ENCODE results near the gene NCAM1.

The NCAM1 gene

GRCh38 chr11:113247221-113247620 lies 286.0 kb downstream of the NCAM1 start:
- Histone ChIP-seq H3K27me3 (ENCODE audit: insufficient read depth, poor library complexity, severe bottlenecking) (peaks cover 9% of the 10 kb centered on the region), H3K27ac (replicated peaks) (no peak overlapping the region), H3K4me3 (replicated peaks; ENCODE audit: insufficient read depth, low read length) (no peak overlapping the region)
- no peak for TF ChIP-seq CTCF (IDR thresholded peaks at IDR 0.05; ENCODE audit: insufficient read depth, low read length)
- no peak for TF ChIP-seq SPI1 (IDR thresholded peaks at IDR 0.05; ENCODE audit: borderline replicate concordance, low read depth)
- TF ChIP-seq POLR2AphosphoS5 (IDR thresholded peaks at IDR 0.05; ENCODE audit: low read depth), result no peak
- no peak for TF ChIP-seq GABPA (IDR thresholded peaks at IDR 0.05; ENCODE audit: low read depth)
- TF ChIP-seq, protein P1, sequence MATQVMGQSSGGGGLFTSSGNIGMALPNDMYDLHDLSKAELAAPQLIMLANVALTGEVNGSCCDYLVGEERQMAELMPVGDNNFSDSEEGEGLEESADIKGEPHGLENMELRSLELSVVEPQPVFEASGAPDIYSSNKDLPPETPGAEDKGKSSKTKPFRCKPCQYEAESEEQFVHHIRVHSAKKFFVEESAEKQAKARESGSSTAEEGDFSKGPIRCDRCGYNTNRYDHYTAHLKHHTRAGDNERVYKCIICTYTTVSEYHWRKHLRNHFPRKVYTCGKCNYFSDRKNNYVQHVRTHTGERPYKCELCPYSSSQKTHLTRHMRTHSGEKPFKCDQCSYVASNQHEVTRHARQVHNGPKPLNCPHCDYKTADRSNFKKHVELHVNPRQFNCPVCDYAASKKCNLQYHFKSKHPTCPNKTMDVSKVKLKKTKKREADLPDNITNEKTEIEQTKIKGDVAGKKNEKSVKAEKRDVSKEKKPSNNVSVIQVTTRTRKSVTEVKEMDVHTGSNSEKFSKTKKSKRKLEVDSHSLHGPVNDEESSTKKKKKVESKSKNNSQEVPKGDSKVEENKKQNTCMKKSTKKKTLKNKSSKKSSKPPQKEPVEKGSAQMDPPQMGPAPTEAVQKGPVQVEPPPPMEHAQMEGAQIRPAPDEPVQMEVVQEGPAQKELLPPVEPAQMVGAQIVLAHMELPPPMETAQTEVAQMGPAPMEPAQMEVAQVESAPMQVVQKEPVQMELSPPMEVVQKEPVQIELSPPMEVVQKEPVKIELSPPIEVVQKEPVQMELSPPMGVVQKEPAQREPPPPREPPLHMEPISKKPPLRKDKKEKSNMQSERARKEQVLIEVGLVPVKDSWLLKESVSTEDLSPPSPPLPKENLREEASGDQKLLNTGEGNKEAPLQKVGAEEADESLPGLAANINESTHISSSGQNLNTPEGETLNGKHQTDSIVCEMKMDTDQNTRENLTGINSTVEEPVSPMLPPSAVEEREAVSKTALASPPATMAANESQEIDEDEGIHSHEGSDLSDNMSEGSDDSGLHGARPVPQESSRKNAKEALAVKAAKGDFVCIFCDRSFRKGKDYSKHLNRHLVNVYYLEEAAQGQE (IDR thresholded peaks at IDR 0.05; ENCODE audit: insufficient replicate concordance, low read depth), result no peak
- DNase-seq (ENCODE audit: low read depth in 1 of 2, low spot score in 1 of 2), result no peak

GRCh38 chr11:113247966-113248365 lies 286.7 kb downstream of the NCAM1 start:
- no peak for DNase-seq (ENCODE audit: low read depth in 1 of 2, low spot score in 1 of 2)
- TF ChIP-seq SPI1 (IDR thresholded peaks at IDR 0.05; ENCODE audit: borderline replicate concordance, low read depth) (no peak), GABPA (IDR thresholded peaks at IDR 0.05; ENCODE audit: low read depth) (no peak), POLR2AphosphoS5 (IDR thresholded peaks at IDR 0.05; ENCODE audit: low read depth) (no peak), CTCF (IDR thresholded peaks at IDR 0.05; ENCODE audit: insufficient read depth, low read length) (no peak)
- TF ChIP-seq, protein P1 (IDR thresholded peaks at IDR 0.05; ENCODE audit: insufficient replicate concordance, low read depth), result no peak
- Histone ChIP-seq H3K27ac (replicated peaks) (no peak overlapping the region), H3K27me3 (ENCODE audit: insufficient read depth, poor library complexity, severe bottlenecking) (peaks cover 3% of the 10 kb centered on the region), H3K4me3 (replicated peaks; ENCODE audit: insufficient read depth, low read length) (no peak overlapping the region)

DNA sequence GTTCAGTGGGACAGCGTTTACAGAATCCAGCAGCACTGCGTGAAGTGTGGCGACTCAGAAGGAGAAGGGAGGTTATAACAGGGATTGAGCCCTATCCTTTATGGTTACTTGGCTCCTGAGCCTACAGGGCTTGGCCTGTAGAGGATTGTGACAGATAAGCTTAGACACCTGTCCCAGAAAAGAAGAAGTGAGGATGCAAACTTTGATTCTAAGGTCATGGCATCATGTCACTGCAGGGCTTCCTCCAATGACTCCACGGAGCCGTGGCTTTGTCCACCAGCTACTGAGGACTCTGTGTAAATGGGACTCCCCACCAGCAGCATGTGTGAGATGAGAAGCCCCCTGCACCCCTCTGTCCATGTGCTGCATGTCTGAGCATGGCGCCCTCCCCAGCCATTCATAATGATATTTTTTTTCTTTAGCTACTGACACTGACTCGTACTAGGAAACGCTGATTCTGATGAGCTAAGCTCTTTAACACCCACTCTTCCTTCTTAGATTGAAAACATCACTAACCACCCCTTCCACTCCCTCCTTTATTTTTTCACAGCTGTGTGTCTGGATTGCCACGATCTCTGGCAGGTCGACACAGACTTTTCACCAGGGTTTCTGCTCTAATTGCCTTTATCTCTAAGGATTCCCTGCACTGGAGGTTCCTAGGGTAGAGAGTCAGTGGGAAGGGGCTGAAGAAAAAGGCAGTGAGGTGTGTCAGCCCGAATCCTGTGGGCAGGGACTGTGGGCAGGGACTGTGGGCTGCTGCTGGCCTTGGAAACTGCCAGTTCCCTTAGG lies 287.7 kb downstream of the NCAM1 start:
- Histone ChIP-seq H3K4me3 (replicated peaks; ENCODE audit: insufficient read depth, low read length) (no peak overlapping the region), H3K27me3 (ENCODE audit: insufficient read depth, poor library complexity, severe bottlenecking) (peaks cover 3% of the 10 kb centered on the region), H3K27ac (replicated peaks) (no peak overlapping the region)
- TF ChIP-seq SPI1 (IDR thresholded peaks at IDR 0.05; ENCODE audit: borderline replicate concordance, low read depth) (no peak), POLR2AphosphoS5 (IDR thresholded peaks at IDR 0.05; ENCODE audit: low read depth) (no peak), CTCF (IDR thresholded peaks at IDR 0.05; ENCODE audit: insufficient read depth, low read length) (no peak), GABPA (IDR thresholded peaks at IDR 0.05; ENCODE audit: low read depth) (no peak)
- TF ChIP-seq, protein P1 (IDR thresholded peaks at IDR 0.05; ENCODE audit: insufficient replicate concordance, low read depth), result no peak
- no peak for DNase-seq (ENCODE audit: low read depth in 1 of 2, low spot score in 1 of 2)

Measured in HL-60 (cell line).